ENCODE measurements around the gene GGA1.

DNA sequence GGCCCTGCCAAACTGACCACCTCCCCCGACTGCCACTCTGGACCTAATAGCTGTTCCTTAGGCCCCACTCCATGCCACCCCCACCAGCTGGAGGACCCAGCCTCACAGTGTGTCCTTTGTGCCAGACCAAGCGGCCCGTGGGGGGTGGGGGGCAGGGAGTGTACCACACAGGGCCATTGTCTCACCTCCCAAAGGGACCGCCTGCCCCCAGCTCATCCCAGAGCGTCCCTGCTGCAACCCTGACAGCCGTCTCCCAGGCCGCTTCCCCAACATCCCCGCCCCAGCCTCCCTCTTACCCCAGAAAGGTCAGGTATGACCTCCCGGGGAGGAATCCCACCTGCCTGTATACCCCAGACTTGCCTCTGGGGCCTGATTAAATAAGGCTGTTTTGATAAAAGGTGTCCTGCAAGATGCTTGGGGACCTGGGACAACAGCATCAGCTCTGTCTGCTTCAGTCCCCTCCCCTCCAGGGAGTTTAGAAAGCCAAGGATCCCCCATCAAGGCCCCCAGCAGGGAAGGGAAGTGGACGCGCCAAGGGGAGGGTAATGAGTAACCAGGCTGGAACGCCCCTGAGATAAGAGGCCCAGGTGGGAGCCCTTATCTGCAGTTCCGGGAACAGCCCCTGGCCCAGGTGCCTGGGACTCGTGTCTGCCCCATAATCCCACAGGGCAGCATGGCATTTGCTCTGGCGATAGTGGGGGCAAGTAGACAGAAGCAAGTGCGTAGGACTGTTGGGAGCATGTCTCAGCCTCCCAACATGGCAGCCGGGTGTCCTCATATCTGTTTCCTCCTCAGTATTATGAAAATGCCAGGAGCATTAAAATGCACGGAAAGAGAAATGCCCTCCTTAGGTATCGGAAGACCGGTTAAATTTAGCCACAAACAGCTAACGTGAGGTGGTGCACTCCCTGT is 39.4 kb upstream of the GGA1 start:
- TF ChIP-seq, protein P1, sequence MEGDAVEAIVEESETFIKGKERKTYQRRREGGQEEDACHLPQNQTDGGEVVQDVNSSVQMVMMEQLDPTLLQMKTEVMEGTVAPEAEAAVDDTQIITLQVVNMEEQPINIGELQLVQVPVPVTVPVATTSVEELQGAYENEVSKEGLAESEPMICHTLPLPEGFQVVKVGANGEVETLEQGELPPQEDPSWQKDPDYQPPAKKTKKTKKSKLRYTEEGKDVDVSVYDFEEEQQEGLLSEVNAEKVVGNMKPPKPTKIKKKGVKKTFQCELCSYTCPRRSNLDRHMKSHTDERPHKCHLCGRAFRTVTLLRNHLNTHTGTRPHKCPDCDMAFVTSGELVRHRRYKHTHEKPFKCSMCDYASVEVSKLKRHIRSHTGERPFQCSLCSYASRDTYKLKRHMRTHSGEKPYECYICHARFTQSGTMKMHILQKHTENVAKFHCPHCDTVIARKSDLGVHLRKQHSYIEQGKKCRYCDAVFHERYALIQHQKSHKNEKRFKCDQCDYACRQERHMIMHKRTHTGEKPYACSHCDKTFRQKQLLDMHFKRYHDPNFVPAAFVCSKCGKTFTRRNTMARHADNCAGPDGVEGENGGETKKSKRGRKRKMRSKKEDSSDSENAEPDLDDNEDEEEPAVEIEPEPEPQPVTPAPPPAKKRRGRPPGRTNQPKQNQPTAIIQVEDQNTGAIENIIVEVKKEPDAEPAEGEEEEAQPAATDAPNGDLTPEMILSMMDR (IDR thresholded peaks at IDR 0.05; ENCODE audit: low read length): no peak
- no peak for TF ChIP-seq EZH2 (IDR thresholded peaks at IDR 0.05; ENCODE audit: borderline replicate concordance, low read length)

Measured in OCI-LY1 (cell line).